Ovary (tissue), 10 donors: ENCODE measurements around the gene C1orf226. TPM values are rescaled to one million over a fixed set of nuclear protein-coding genes. Genes with fewer than 3 reads are reported as not detected.

ENCODE experiments used
- DNase-seq, 5 donors: peaks; one replicate each; pipeline ENCODE4 v3.0.0-alpha.2; 2019 to 2020
- H3K27ac ChIP-seq, 2 donors: fragments of 200-600 bp; one replicate each; pipeline versions ENCODE4 v1.5.1 to v1.8.0; 2019 to 2022
- H3K27me3 ChIP-seq: fragments of 200-600 bp; one replicate; pipeline ENCODE4 v1.8.0; 2022
- H3K36me3 ChIP-seq: fragments of 200-600 bp; sonication (generic); one replicate; pipeline ENCODE4 v1.5.1; 2019
- H3K4me1 ChIP-seq: one replicate; pipeline ENCODE4 v1.8.1; 2013; ENCODE audit warnings: mild to moderate bottlenecking, moderate library complexity; ENCODE audit not compliant: insufficient read depth
- H3K4me3 ChIP-seq: fragments of 200-600 bp; sonication (generic); one replicate; pipeline ENCODE4 v1.5.1; 2017
- H3K9me3 ChIP-seq, 2 donors: fragments of 200-600 bp in 1 of 2; sonication (generic) in 1 of 2; one replicate each; pipeline versions ENCODE4 v1.5.1 to v1.8.1; 2013 to 2019; ENCODE audit warnings: mild to moderate bottlenecking in 1 of 2, moderate library complexity in 1 of 2
- CTCF ChIP-seq, 3 donors: fragments of 450-650 bp in 2 of 3; fragments of 200-600 bp in 1 of 3; IDR thresholded peaks; one replicate each; pipeline versions ENCODE4 v1.5.1 to v1.8.0; 2016 to 2022; ENCODE audit warnings: antibody characterized with exemption in 3 of 3, mild to moderate bottlenecking in 1 of 3
- EP300 ChIP-seq: sonication (generic); formaldehyde crosslinking; IDR thresholded peaks from one replicate; pipeline ENCODE4 v1.6.1; 2017; ENCODE audit warnings: antibody characterized with exemption
- POLR2A ChIP-seq: fragments of 450-650 bp; IDR thresholded peaks from one replicate; pipeline ENCODE4 v1.6.1; 2017; ENCODE audit warnings: antibody characterized with exemption, mild to moderate bottlenecking, moderate library complexity
- WGBS, 3 donors: extraction: QIAGEN DNeasy Blood & Tissue Kit in 1 of 3; methylation state at CpG; one replicate each; pipeline versions ENCODE4 v1.1.5 to v1.1.7; 2013 to 2017; 5-methylcytosine and 5-hydroxymethylcytosine counted together
- intact Hi-C, 4 donors: fragments of 100-400 bp; cut with DNase I; formaldehyde crosslinking; loops; one replicate each; pipeline versions ENCODE4 v1.11.0 to v1.15.1; 2022 to 2023
- long read RNA-seq, 3 donors: library from polyadenylated mRNA in 2 of 3; unstranded in 2 of 3; transcript quantifications; one replicate each; pipeline ENCODE4 v2.0.0 and lab custom pipeline, GENCODE V29; 2021 to 2026
- polyA plus RNA-seq, 2 donors: library from polyadenylated mRNA; stranded (reverse); fragments of 200-250 nt in 1 of 2; fragments of 350-450 nt in 1 of 2; fragmentation: Illumina TruSeq in 1 of 2; extraction: RNeasy Lipid Tissue Mini Kit (QIAGEN cat#74804) in 1 of 2; gene quantifications; one replicate each; pipeline ENCODE4 v1.2.3, GENCODE V29; 2013 to 2014
- total RNA-seq, 7 donors: library from RNA; depleted of rRNA in 2 of 7; stranded (reverse); fragments of >200 nt in 2 of 7; fragmentation: NEBNext Ultra II Directional in 3 of 7; extraction: Animal tissue kit (Norgen Biotek cat#: 25700) in 3 of 7; gene quantifications; one replicate each; pipeline versions ENCODE4 v1.1.0 to v1.2.4, GENCODE V29; 2016 to 2023
- donor health status: DM: no; HTN: no; CAD: no; lungs with moderate emphysema.
- donor health status: DM: no; HTN: no; CAD: no.
- donor health status: Bipolar disorder and iron deficiency.
- donor health status: DM: yes; HTN: yes; CAD: no.
- donor health status: DM: no; HTN: no; CAD: no.
- donor health status: DM: yes; HTN: yes; CAD: no.

C1orf226 gene
- total RNA-seq (1 to 10 TPM in 6 of 7 donors, under 1 TPM in 1; 0.36 to 8.4 (median 1.3) TPM), polyA plus RNA-seq (1 to 10 TPM; 1.5 to 3.4 TPM)
- long read RNA-seq, donor 1, full-length matches to known transcripts, result 1 of 2 reads
- long read RNA-seq, donor 1, partial matches to known transcripts, result 0 of 2 reads
- long read RNA-seq, donor 1, other reads (novel, unspliced or antisense), result 1 of 2 reads
- long read RNA-seq, donor 2, result 0 reads
- long read RNA-seq, donor 3, full-length matches to known transcripts, result 1 of 1 reads
- long read RNA-seq, donor 3, partial matches to known transcripts, result 0 of 1 reads
- long read RNA-seq, donor 3, other reads (novel, unspliced or antisense), result 0 of 1 reads

GRCh38 chr1:162381383-162381782 is at the start of gene C1orf226:
C1orf226 (plus strand) TSS chr1:162381728; CDS start chr1:162381902, 174 bp downstream.
- 91 to 95% (median 93%) methylated on average over 3 of the region's 3 CpGs for WGBS, 3 donors
- no peak within 1 kb of the TSS for H3K4me3 ChIP-seq

GRCh38 chr1:162333991-162334390 is 47.5 kb upstream of the C1orf226 start:
- Histone ChIP-seq H3K27me3 (no peaks in the 10 kb centered on the region), H3K36me3 (no peaks in the 10 kb centered on the region), H3K9me3 (no peaks in the 10 kb centered on the region), H3K4me3 (no peak overlapping the region), H3K4me1 (no peaks in the 10 kb centered on the region), H3K27ac (no peak overlapping the region)
- intact Hi-C loops, result no loop called here
- no peak for DNase-seq
- TF ChIP-seq CTCF (IDR thresholded peaks at IDR 0.05), result no peak
- TF ChIP-seq EP300, result no peak
- no peak for TF ChIP-seq POLR2A

More at GRCh38 chr1:162381383-162381782, at the start of gene C1orf226:
- no peaks in the 10 kb centered on the region for H3K4me1 ChIP-seq
- no peaks in the 10 kb centered on the region for H3K9me3 ChIP-seq
- intact Hi-C loops, result no loop called here
- no peaks in the 10 kb centered on the region for H3K36me3 ChIP-seq
- H3K27me3 ChIP-seq, result no peaks in the 10 kb centered on the region
- H3K27ac ChIP-seq, result no peak within 1 kb of the TSS
- TF ChIP-seq CTCF (IDR thresholded peaks at IDR 0.05), result no peak
- TF ChIP-seq EP300, result no peak
- no peak for TF ChIP-seq POLR2A
- DNase-seq, result no peak

- Histone ChIP-seq H3K9me3 (no peaks in the 10 kb centered on the region), H3K4me3 (no peak overlapping the region), H3K27ac (no peak overlapping the region), H3K36me3 (no peaks in the 10 kb centered on the region), H3K4me1 (no peaks in the 10 kb centered on the region), H3K27me3 (no peaks in the 10 kb centered on the region)
- intact Hi-C loops, result no loop called here
- 59 to 63% (median 61%) methylated on average over 5 of the region's 5 CpGs for WGBS, 3 donors
- TF ChIP-seq CTCF (IDR thresholded peaks at IDR 0.05) (no peak), POLR2A (no peak), EP300 (no peak)
- no peak for DNase-seq
These were observed 46.4 kb upstream of the C1orf226 start for GRCh38 chr1:162335126-162335525.

- DNase-seq, result no peak
- TF ChIP-seq CTCF (IDR thresholded peaks at IDR 0.05) (no peak), POLR2A (no peak), EP300 (no peak)
- intact Hi-C loops, result no loop called here
- no peaks in the 10 kb centered on the region for H3K36me3 ChIP-seq
- H3K27ac ChIP-seq, result no peak overlapping the region
- no peaks in the 10 kb centered on the region for H3K4me1 ChIP-seq
- no peaks in the 10 kb centered on the region for H3K27me3 ChIP-seq
- H3K9me3 ChIP-seq, result no peaks in the 10 kb centered on the region
- 67 to 81% (median 78%) methylated on average over 7 of the region's 7 CpGs for WGBS, 3 donors
- no peak overlapping the region for H3K4me3 ChIP-seq
These were observed 44.8 kb upstream of the C1orf226 start for GRCh38 chr1:162336621-162337285.
